HuH-7 (cell line): ENCODE measurements around the gene STYXL1.
"Not testable (repeated sequence)": the region's sequence is repeated elsewhere in the genome, so short reads cannot be mapped to it uniquely, and the experiment has no call there.

Experiments
- DNase-seq: peaks from one replicate; pipeline ENCODE4 v3.0.0; 2011; ENCODE audit warnings: low spot score

The STYXL1 gene

DNA sequence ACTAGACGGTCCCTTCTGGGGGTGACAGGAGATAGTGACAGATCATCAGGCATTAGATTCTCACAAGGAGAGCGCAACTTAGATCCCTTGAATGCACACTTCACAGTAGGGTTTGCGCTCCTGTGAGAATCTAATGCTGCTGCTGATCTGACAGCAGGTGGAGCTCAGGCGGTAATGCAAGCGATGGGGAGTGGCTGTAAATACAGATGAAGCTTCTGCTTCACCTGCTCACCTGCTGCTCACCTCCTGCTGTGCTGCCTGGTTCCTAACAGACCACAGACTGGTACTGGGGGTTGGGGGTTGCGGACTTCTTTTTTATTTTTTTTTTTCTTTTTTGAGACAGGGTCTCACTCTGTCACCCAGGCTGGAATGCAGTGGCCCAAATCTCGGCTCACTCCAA is 18.1 kb downstream of the STYXL1 start:
- not testable (repeated sequence) for DNase-seq

DNA sequence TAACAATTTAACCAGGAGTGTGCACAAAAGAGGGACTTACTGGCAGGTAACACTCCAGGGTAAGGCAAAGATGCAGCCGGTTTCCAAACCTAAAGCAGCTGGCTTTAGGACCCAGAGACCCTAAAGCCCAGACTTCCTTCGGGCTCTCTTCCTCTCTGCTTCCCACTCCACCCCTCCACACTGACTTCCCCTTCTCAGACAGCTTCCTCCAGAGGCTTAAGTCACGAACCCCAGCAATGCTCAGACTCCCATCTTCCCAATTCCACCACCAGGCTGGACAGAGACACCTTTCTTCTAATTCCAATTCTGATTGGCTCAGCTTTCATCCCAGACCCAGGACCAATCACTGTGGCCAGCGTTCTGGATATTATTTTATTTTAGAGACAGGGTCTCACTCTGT is 24.8 kb downstream of the STYXL1 start:
- no peak for DNase-seq

DNA sequence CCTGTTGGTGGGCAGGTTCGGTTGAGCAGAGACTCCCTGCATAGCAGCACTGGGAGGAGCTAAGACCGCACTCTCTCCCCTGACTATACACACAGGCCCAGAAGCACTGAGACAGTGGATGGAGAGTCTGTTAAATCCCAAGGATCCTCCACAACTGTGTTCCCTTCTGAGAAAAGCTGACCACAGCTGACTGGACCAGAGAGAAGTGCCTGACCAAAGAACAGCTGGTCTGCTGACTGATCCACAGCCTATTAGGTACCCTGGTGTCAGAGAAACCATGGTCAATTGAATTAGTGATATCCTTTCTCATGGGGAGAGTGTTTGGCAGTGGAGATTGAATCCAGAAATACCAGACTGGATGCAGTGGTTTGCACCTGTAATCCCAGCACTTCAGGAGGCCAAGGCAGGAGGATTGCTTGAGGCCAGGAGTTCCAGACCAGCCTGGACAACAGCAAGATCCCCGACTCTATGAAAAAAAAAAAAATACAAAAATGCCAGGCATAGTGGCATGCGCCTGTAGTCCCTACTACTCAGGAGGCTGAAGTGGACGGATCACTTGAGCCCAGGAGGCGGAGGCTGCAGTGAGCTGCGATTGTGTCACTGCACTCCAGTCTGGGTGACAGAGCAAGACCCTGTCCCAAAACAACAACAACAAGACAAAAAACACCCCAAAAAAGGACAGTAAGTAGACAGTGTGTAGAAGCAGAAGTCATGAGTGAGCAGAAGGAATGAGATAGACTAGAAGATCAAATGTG is 25.6 kb downstream of the STYXL1 start:
- no peak for DNase-seq

DNA sequence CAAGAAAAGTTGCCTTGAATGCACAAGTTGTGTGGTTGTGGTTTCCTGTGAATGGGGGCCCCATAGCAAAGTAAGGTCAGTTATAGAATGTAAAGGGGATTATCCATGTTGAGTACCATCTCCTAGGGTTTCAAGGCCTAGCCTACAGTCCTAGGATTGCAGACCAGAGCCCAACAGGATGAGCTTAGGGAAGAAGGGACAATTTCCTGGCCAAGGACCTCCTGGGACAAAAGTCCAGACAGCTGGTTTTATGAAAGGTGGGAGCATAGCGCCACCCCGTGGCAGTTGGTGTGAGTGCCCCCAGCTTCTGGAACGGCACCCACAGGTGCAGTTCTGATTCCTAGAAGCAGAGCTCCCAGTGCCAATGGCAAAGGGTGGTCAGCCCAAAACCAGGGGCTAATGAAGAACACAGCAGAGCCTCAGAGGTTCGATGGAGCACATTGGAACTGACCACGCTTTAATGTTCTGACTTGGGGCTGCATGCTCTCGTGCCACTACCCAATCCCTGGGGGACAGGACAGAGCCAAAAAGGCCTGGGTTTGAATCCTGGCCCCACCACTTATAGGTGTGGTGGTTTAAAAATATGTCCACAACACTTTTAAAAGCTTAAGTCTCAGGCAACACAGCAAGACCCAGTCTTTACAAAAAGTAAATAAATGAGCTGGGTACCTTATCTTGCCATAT is 27.6 kb downstream of the STYXL1 start:
- DNase-seq: peak; percentile 65

DNA sequence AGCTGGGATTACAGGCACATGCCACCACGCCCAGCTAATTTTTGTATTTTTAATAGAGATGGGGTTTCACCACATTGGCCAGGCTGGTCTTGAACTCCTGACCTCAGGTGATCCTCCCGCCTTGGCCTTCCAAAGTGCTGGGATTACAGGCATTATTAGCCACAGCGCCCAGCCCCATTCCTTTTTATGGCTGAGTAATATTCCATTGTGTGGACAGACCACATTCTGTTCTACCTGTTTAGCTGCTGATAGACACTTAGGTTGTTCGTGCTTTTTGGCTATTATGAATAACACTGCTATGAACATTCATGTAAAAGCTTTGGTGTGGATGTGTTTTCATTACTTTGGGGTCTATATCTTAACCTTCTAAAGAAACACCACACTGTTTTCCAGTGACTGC is 29.3 kb downstream of the STYXL1 start:
- not testable (repeated sequence) for DNase-seq

DNA sequence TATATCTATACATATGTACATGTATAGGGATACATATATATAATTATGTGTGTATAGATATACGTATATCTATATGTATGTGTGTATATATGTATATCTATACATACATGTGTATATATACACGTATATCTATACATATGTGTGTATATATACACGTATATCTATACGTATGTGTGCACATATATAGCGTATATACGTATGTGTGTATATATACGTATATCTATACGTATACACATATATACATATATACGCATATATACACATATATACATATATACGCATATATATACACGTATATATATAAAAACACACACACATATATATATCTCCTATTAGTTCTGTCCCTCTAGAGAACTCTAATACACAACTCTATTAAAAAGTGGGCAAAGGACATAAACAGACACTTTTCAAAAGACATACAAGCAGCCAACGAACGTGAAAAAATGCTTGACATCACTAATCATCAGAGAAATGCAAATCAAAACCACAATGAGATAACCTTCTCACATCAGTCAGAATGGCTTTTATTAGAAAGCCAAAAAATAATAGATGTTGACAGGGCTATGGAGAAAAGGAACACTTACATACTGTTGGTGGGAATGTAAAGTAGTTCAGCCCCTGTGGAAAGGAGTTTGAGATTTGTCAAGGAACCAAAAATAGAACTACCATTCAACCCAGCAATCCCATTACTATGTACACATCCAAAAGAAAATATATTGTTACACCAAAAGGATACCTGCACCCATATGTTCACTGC is 31.4 kb downstream of the STYXL1 start:
- no peak for DNase-seq

DNA sequence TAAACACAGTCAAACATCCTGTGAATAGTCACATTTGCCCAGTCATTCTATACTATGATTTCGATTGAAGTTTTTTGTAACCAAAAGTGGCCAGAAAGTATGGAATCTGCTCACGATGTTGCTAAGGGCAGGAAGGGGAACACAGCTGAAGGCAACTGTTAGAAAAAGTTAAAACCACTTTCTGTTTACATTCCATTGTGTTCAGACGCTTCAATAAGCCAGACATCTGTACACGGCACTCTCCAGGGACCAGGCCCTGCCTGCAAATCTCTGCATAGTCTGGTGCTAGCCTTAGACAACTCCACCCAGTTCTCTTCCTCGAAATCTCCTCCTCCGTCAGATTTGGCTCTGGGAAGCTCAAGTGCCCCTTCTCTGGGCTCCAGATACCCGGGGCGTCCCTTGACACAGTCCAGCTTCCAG is 36.3 kb downstream of the STYXL1 start:
- DNase-seq: no peak

DNA sequence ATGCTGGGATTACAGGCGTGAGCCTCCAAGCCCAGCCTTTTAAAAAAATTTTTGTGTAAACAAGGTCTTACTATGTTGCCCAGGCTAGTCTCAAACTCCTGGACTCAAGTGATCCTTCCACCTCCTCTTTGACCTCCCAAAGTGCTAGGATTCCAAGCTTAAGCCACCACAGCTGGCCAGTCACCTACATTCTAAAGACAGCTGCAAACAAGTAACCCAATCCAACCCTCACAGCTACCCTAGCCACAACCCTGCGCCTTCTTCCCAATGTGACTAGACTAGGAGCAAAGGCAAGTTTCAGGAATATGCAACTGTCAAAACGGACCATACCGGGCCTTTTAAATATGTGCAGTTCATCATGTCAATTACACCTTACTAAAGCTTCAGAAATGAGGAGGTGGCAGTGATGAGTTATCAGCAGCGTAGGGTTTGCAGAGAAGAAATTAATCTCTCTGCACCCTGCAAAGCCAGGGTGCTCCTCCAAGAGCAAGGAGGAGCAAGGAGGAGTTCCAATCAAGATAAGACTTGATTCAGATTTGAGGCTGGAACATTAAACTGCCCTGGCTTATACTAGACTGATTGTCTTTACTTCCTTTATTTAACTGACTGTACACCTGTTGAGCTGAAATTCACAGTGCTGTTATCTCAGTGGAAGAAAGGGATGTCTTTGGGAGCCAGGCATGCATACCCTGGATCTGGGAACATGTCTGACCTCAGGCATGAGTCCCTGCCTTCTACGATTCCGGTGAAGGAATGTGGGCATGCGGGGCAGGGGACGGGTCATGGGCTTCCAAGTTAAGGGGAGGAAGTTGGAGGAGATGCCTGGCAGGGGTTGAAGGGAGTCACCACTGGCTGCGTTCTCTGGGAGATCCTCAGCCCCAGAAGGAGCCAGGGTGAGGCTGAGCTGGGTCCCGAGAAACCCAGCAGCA is 37.9 kb downstream of the STYXL1 start:
- no peak for DNase-seq

DNA sequence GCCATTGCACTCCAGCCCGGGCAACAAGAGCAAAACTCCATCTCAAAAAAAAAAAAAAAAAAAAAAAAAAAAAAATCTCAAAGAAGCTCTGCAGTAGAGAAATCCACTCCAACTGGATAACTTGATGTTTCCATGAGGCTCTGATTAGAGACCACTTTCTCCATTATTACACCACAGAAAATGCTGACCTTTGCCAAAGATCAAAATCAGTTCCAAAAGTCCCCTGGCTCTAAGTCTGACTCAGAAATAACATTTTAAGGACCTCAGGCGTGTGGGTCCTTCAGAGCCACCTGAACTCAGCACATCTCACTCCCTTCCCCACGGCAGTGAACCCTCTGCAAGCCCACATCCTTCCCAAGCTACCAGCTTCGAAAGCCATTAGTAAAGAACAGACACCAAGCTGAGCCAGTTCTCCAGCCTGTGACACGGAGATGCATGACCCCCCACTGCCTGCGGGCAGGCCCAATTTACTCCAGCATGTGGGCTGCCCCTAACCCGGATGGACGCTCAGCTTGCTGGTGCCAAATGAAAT is 39.6 kb downstream of the STYXL1 start:
- DNase-seq: no peak

DNA sequence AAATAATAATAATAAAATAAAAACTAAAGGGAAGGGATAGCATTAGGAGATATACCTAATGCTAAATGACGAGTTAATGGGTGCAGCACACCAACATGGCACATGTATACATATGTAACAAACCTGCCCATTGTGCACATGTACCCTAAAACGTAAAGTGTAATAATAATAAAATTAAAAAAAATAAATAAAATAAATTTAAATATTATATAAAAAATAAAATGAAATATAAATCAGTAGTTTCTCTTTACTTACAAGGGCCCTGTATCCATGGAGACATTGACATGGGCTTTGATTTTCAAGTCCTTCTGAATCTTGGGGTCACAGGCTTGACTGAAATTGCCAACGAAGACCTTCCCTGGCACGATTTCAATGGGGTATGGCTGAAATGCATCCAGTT is 42.8 kb downstream of the STYXL1 start:
- DNase-seq: not testable (repeated sequence)

DNA sequence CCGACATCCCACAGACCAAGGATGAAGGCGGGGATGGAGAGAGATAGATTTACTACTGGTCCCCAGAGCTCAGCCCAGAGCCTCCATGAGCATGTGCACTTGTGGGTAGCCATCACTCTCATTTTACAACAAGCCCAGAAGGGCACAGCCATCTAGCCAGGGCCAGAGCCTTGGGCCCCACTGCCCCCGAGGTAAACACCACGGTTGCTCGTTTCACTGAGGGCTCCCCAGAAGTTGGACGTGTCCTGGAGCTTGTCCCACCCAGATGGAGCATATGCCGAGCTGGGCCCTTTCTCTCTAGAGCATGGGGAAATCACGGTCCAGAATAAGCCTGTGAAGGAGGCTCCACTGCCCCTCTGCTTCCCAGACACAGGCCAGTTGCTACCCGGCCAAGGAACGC is 44.4 kb downstream of the STYXL1 start:
- no peak for DNase-seq

DNA sequence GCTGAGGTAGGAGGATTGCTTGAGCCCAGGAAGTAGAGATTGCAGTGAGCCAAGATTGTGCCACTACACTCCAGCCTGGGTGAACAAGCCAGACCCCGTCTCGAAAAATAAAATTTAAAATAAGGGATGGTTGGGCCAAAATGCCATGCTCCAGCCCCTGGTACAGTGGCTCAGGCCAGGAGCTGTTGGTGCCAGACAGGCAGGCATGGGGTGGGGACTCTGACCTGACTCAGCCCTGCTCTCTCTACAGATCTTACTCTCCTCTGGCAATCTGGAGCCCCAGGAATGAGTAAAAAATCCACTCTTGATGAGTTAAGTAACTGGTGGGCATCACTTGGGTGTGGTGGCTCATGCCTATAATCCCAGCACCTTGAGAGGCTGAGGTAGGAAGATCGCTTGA is 45.0 kb downstream of the STYXL1 start:
- DNase-seq: no peak

DNA sequence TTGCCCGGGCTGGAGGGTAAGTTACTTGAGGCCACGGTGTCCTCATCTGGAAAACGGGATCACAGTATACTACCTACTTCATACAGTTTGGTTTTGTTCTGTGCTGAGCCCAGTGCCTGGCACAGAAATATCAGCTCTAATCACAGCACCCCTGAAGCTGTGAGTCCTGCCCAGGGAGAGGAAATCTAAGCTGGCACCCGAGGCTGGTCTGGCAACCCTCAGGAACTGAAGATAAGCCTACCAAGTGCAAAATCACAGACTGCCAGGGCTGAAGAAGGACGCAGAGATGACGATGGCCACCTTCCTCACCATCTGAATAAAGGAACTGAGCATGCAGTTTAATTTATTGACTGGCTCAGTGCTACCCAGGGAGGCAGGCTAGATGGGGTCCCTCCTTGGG is 45.7 kb downstream of the STYXL1 start:
- DNase-seq: no peak

DNA sequence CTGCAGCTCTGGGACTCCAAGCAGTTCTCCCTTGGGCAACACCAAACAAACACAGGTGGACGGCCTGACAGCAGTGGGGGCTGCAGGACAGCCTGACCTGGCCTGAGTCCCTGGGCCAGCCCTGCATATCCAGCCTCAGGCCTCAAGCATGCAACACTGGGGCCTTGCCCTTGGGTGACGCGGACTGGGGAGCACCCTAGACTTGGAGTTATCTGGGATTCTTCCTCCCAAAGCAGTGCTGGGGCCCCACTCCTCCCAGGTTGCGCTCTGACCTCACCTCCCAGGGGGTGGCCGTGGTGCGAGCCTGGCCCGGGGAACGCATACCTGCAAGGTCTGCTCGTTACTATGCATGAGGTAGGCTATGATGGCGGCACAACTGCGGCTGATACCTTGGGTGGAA is 47.2 kb downstream of the STYXL1 start:
- no peak for DNase-seq

DNA sequence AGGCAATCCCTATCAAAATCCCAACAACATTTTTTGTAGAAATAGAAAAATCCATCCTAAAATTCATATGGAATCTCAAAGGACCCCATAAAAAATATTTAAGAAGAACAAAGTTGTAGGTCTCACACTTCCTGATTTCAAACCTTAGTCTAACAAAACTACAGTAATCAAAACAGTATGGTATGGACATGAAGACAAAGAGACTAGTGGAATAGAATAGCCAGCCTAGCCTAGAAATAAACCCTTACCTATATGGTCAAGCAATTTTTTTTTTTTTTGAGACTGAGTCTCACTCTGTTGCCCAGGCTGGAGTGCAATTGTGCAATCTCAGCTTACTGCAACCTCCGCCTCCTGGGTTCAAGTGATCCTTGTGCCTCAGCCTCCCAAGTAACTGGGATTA is 49.8 kb downstream of the STYXL1 start:
- no peak for DNase-seq

DNA sequence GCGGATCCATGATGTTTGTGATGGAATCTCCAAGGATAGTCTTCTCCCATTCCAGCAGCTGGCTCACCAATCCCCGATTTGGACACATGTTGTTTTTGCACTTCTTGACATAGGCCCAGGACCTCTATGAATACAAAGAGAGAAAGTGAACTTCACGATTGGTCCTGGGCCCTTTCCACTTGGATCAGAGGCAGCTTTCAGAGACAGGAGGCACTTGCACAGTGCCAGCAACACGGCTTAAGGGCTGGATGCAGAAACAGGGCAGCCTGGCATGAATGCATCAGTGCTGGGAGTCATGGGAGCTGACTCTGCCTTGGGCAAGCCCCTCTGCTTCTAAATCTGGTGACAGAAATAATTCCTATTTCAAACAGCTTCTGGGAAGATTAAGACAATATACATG is 51.3 kb downstream of the STYXL1 start:
- no peak for DNase-seq

DNA sequence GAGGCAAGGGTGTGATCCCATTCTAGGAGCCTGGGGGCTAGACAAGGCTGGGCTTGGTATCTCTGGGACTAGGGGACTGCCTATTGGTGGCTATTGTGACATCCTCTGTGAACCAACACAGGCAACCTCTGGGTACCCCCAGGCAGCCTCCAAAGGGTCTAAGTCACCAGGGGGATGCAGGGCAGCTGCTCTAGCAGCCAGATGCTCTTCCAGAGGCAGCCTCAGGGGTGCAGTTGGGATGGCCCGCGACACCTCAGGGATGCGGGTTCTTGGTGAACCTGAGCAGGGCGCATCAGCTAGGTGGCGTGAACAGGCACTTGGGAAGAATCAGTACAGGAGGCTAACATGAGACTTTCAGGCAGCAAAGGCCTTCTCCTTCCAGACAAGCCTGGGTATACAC is 51.8 kb downstream of the STYXL1 start:
- DNase-seq: no peak

DNA sequence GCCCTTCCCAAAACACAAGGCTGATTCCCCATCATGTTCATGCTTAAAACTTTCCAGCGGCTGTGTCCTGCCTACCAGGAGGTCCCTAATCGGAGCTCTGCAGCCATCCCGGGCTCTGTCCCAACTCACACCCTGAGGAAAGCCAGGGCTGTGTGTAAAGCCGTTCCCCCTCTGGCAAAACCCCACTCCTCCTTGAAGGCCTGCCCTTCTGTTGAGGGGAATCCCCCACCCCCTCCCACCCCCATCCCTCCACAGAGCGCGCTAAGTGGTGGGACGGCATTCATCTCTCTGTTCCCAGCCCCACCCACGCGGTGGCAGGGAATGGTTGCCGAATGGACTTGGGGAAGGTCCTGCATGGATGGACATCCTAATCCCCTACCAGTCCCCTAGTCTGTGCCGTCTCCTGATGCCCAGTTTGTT is 52.7 kb downstream of the STYXL1 start:
- no peak for DNase-seq

DNA sequence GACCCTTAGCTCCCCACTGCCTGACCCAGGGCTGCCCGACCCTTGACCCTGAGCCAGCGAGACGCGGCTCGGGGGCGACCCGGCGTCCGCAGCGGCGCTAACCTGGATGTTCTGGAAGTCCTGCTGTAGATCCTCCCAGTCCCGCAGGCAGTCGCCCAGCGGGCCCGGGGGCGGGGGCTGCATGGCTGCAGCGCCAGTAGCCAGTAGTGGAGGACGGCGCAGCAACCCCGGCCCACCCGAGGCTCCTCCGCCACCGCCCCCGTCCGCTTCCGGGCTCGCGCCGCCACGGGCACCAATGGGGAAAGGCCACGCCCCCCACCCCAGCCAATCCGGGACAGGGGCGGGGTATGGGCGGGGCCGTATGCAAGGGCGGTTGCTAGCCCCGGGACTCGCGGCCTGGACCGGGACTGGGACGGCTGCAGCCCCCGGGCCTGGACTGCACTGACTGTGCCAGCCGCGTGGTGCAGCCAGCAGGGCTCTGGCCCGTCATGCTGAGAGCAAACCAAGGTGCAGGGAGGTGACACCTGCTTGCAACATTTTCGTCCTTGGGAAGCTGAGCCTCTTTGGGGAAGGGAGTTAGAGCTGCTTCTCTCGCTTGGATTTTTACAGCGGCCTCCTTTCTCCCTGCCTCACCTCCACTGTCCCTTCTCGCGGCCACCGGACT is 53.3 kb downstream of the STYXL1 start, which contains the start of gene TMEM120A:
Gene TMEM120A, minus strand, starts transcription at position 208 of the 664 bp plus-strand sequence. Its CDS starts 25 bp downstream, at position 183.
- peak; percentile 98 for DNase-seq

DNA sequence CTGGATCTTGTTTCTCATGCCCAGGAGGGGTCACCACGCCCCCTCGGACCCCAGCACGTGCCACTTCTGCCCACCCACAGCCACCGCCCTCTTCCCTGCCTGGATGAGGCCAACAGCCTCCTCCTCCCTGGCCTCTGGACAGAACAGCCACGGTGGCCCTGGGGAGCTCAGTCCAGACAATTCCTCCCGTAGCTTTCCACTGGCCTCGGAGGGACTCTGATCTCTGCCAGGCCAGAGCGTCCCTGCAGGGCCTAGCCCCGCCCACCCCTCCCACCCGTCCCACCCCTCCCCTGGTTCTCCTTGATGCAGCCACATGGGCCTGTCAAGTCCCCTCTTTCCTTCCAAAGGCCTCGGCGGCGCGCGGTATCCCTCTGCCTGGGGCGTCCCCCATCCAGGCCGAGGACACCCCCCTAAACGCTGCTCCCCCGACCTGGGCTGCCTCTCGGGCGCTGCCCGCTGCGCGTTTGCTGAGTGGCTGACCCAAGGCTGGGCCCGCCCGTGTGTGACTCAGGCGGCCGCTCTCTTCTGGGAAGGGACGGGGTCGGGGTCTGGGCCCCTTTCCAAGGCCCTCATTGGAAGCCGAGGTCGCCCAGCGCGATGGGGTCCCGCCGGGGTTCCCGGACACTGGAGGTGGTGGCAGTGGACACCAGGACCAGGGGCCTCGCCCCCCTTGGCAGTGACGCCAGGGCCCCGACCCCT is 54.0 kb downstream of the STYXL1 start:
- peak; percentile 91 for DNase-seq
